Breast epithelium (tissue), 4 donors: Measurements from ENCODE around the gene DACT2. TPM values are rescaled to one million over a fixed set of nuclear protein-coding genes. Genes with fewer than 3 reads are reported as not detected.

Experiments
- DNase-seq, 2 donors: peaks; one replicate each; pipeline ENCODE4 v3.0.0-alpha.2; 2019; ENCODE audit warnings: low spot score in 2 of 2
- H3K27ac ChIP-seq, 2 donors: fragments of 200-600 bp; sonication (generic) in 1 of 2; one replicate each; pipeline ENCODE4 v1.5.1; 2016 to 2019; ENCODE audit warnings: mild to moderate bottlenecking in 1 of 2
- H3K27me3 ChIP-seq, 2 donors: fragments of 200-600 bp; sonication (generic) in 1 of 2; one replicate each; pipeline versions ENCODE4 v1.5.1 to v1.6.0; 2017 to 2019; ENCODE audit warnings: control low read depth in 1 of 2, mild to moderate bottlenecking in 1 of 2
- H3K36me3 ChIP-seq: fragments of 200-600 bp; one replicate; pipeline ENCODE4 v1.5.1; 2019
- H3K4me1 ChIP-seq, 2 donors: fragments of 200-600 bp; sonication (generic); one replicate each; pipeline ENCODE4 v1.5.1; 2016 to 2019; ENCODE audit warnings: control low read depth in 1 of 2
- H3K4me3 ChIP-seq, 3 donors: fragments of 200-600 bp; sonication (generic); 1 replicate in 2 of 3; 2 replicates in 1 of 3; pipeline ENCODE4 v1.5.1; 2016 to 2019; ENCODE audit warnings: mild to moderate bottlenecking in 3 of 3, moderate library complexity in 2 of 3
- H3K9me3 ChIP-seq, 2 donors: fragments of 200-600 bp; sonication (generic) in 1 of 2; one replicate each; pipeline ENCODE4 v1.5.1; 2016 to 2019; ENCODE audit warnings: control low read depth in 1 of 2
- POLR2A ChIP-seq: fragments of 450-650 bp; IDR thresholded peaks from one replicate; pipeline ENCODE4 v1.6.1; 2016; ENCODE audit warnings: antibody characterized with exemption, mild to moderate bottlenecking, moderate library complexity
- POLR2AphosphoS5 ChIP-seq, 3 donors: sonication (generic); formaldehyde crosslinking; IDR thresholded peaks; one replicate each; pipeline ENCODE4 v1.6.1; 2017; ENCODE audit warnings: antibody characterized with exemption in 3 of 3
- intact Hi-C: fragments of 100-400 bp; cut with DNase I; formaldehyde crosslinking; loops from one replicate; pipeline ENCODE4 v1.15.1; 2023; ENCODE audit warnings: low total_unique reads
- total RNA-seq, 3 donors: library from RNA; depleted of rRNA; stranded (reverse); fragments of >200 nt; gene quantifications; one replicate each; pipeline ENCODE4 v1.1.0, GENCODE V29; 2016
- TF ChIP-seq, protein P1 (sequence below), 3 donors: fragments of 450-650 bp; IDR thresholded peaks; one replicate each; pipeline ENCODE4 v1.5.1; 2016 to 2017; ENCODE audit warnings: antibody characterized with exemption in 3 of 3, mild to moderate bottlenecking in 3 of 3, moderate library complexity in 3 of 3

Gene DACT2
- total RNA-seq, 3 donors from 2014 or later = 0.32 to 1.0 TPM; not detected in 1

DNA sequence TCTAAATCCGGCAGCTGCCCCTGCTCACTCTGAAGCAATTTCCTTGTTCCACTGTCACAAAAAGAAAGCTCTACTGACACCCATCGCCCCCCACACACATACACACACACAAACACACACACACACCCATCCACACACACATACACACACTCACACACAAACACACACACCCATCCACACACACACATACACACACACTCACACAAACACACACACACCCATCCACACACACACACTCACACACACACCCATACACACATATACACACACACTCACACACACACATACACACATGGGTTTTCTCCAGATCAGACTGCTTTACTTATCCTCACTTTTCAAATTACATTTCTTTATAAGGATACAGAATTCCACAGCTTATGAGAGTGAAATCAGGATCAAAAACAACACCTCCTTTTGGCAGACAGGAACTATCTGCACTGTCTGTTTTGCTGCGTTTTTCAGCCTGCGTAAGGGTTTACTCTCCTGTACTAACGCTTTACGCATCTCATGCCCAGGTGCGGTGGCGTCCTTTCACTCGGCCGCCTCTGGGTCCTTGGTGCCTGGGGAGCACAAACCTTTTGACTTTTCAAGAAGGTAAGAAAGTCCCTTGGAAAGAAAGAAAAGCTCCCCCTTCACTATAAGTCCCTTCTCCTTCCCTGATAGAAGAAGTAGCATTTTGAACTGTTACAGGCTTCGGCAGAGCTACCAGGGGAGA, 8.0 kb downstream of the DACT2 start:
- no peak for TF ChIP-seq POLR2A
- TF ChIP-seq, protein P1, sequence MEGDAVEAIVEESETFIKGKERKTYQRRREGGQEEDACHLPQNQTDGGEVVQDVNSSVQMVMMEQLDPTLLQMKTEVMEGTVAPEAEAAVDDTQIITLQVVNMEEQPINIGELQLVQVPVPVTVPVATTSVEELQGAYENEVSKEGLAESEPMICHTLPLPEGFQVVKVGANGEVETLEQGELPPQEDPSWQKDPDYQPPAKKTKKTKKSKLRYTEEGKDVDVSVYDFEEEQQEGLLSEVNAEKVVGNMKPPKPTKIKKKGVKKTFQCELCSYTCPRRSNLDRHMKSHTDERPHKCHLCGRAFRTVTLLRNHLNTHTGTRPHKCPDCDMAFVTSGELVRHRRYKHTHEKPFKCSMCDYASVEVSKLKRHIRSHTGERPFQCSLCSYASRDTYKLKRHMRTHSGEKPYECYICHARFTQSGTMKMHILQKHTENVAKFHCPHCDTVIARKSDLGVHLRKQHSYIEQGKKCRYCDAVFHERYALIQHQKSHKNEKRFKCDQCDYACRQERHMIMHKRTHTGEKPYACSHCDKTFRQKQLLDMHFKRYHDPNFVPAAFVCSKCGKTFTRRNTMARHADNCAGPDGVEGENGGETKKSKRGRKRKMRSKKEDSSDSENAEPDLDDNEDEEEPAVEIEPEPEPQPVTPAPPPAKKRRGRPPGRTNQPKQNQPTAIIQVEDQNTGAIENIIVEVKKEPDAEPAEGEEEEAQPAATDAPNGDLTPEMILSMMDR (IDR thresholded peaks at IDR 0.05) = no peak
- TF ChIP-seq POLR2AphosphoS5 (IDR thresholded peaks at IDR 0.05) = no peak
- Histone ChIP-seq H3K9me3 (no peaks in the 10 kb centered on the region), H3K27me3 (peaks cover 0 to 5% of the 10 kb centered on the region in 2 donors), H3K4me1 (no peaks in the 10 kb centered on the region), H3K36me3 (no peaks in the 10 kb centered on the region), H3K4me3 (no peak overlapping the region), H3K27ac (no peak overlapping the region)
- DNase-seq = no peak
- intact Hi-C loops = no loop called here

DNA sequence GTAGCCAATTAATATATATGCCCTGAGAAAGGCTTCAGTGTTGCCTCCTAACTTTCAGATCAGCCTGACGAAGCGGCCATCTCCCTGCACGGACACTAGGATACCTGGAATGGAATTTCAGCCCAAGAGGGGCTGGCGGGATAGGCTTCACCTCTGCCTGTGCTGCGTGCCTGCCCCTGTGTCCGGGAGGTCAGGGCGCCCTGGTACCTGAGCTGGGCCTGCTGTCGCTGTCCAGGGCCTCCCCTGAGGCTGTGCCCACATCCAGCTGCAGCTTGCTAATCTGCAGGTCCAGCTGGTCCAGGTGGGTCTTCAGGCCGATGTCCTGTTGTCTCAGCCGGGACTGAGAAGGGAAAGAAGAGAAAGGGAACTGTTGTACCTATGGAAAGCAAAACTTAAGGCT, 8.6 kb downstream of the DACT2 start:
- H3K27me3 ChIP-seq = peaks cover 0 to 5% of the 10 kb centered on the region in 2 donors
- TF ChIP-seq POLR2A (no peak), POLR2AphosphoS5 (IDR thresholded peaks at IDR 0.05) (no peak)
- TF ChIP-seq, protein P1 (IDR thresholded peaks at IDR 0.05) = no peak
- H3K4me3 ChIP-seq = no peak overlapping the region
- DNase-seq = no peak
- intact Hi-C loops = no loop called here
- H3K36me3 ChIP-seq = no peaks in the 10 kb centered on the region
- no peaks in the 10 kb centered on the region for H3K4me1 ChIP-seq
- no peaks in the 10 kb centered on the region for H3K9me3 ChIP-seq
- H3K27ac ChIP-seq = no peak overlapping the region

- intact Hi-C loops = no loop called here
- H3K4me1 ChIP-seq = no peaks in the 10 kb centered on the region
- DNase-seq = no peak
- no peak overlapping the region for H3K4me3 ChIP-seq
- H3K27me3 ChIP-seq = peaks cover 0 to 5% of the 10 kb centered on the region in 2 donors
- H3K36me3 ChIP-seq = no peaks in the 10 kb centered on the region
- H3K27ac ChIP-seq = no peak overlapping the region
- TF ChIP-seq POLR2AphosphoS5 (IDR thresholded peaks at IDR 0.05) (no peak), POLR2A (no peak)
- TF ChIP-seq, protein P1 (IDR thresholded peaks at IDR 0.05) = no peak
- H3K9me3 ChIP-seq = no peaks in the 10 kb centered on the region
Measured at GRCh38 chr6:168310403-168310802, 9.2 kb downstream of the DACT2 start.

DNA sequence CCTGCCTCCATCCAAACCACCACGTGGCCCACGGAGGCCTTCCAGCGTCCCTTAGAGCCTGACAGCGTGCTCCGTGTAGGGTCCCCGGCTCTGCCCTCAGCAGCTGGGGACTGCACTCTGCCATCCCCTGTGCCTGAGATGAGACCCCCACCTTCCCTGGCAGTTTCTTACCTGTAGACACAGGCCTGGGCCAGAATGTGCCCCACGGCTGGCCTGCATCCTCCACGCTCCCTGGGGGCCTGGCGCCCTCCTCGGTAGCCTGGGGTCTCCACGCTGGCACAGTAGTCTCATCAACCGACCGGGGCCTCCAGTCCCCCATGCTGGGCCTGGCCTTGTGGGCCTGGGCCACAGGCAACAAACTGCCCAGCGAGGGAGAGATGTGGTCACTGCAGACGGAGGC, 9.6 kb downstream of the DACT2 start:
- H3K4me3 ChIP-seq = no peak overlapping the region
- DNase-seq = no peak
- H3K4me1 ChIP-seq = no peaks in the 10 kb centered on the region
- no peaks in the 10 kb centered on the region for H3K9me3 ChIP-seq
- H3K27ac ChIP-seq = no peak overlapping the region
- intact Hi-C loops = no loop called here
- TF ChIP-seq, protein P1 (IDR thresholded peaks at IDR 0.05) = no peak
- TF ChIP-seq POLR2AphosphoS5 (IDR thresholded peaks at IDR 0.05) (no peak), POLR2A (no peak)
- H3K27me3 ChIP-seq = peaks cover 0 to 5% of the 10 kb centered on the region in 2 donors
- H3K36me3 ChIP-seq = no peaks in the 10 kb centered on the region

GRCh38 chr6:168309183-168309582, 10.4 kb downstream of the DACT2 start:
- H3K4me1 ChIP-seq = no peaks in the 10 kb centered on the region
- DNase-seq = no peak
- H3K27me3 ChIP-seq = peaks cover 0 to 2% of the 10 kb centered on the region in 2 donors
- no peak overlapping the region for H3K4me3 ChIP-seq
- no peak overlapping the region for H3K27ac ChIP-seq
- intact Hi-C loops = no loop called here
- no peak for TF ChIP-seq POLR2A
- TF ChIP-seq POLR2AphosphoS5 (IDR thresholded peaks at IDR 0.05) = no peak
- TF ChIP-seq, protein P1 (IDR thresholded peaks at IDR 0.05) = no peak
- no peaks in the 10 kb centered on the region for H3K9me3 ChIP-seq
- no peaks in the 10 kb centered on the region for H3K36me3 ChIP-seq
